Epithelial cell of esophagus (primary cell): ENCODE results near the gene SLC6A18.
A peak's percentile ranks its signal among the peaks of the same experiment; 100 is the strongest.
"Not testable (repeated sequence)": the region's sequence is repeated elsewhere in the genome, so short reads cannot be mapped to it uniquely, and the experiment has no call there.

ENCODE experiments used
- DNase-seq: peaks from one replicate; pipeline ENCODE4 v3.0.0; 2010; ENCODE audit warnings: low read depth
- H3K4me3 ChIP-seq: 2 replicates; pipeline ENCODE4 v1.5.1; 2011; ENCODE audit warnings: mild to moderate bottlenecking, low read length, control low read depth
- CTCF ChIP-seq: IDR thresholded peaks from 2 replicates; pipeline ENCODE4 v1.5.1; 2011; ENCODE audit warnings: low read depth, mild to moderate bottlenecking, low read length, control low read depth, inconsistent platforms; ENCODE audit not compliant: insufficient read depth; ENCODE audit errors: missing control alignments

SLC6A18 gene

GRCh38 chr5:1280177-1281037, 55.2 kb downstream of the SLC6A18 start:
- no peak overlapping the region for H3K4me3 ChIP-seq
- no peak for TF ChIP-seq CTCF
- DNase-seq = no peak

GRCh38 chr5:1281038-1281882, 56.1 kb downstream of the SLC6A18 start:
- DNase-seq = no peak
- H3K4me3 ChIP-seq = no peak overlapping the region
- no peak for TF ChIP-seq CTCF

GRCh38 chr5:1282131-1282992, 57.2 kb downstream of the SLC6A18 start:
- TF ChIP-seq CTCF = no peak
- no peak overlapping the region for H3K4me3 ChIP-seq
- DNase-seq = peak; percentile 56

GRCh38 chr5:1282993-1283728, 58.0 kb downstream of the SLC6A18 start:
- DNase-seq = not testable (repeated sequence)

GRCh38 chr5:1283729-1284041, 58.5 kb downstream of the SLC6A18 start:
- not testable (repeated sequence) for H3K4me3 ChIP-seq, DNase-seq

More at GRCh38 chr5:1282993-1283728, 58.0 kb downstream of the SLC6A18 start:
- not testable (repeated sequence) for H3K4me3 ChIP-seq

- not testable (repeated sequence) for DNase-seq, H3K4me3 ChIP-seq
Observed at GRCh38 chr5:1284336-1284970, 59.3 kb downstream of the SLC6A18 start.

- no peak overlapping the region for H3K4me3 ChIP-seq
- no peak for DNase-seq
- TF ChIP-seq CTCF = no peak
Observed at GRCh38 chr5:1285141-1285540, 60.0 kb downstream of the SLC6A18 start.
